Activated B cell treated with CpG ODN at 0.5 μM for 24 hours (primary cell): ENCODE measurements around the gene ACADL. TPM values are rescaled to one million over a fixed set of nuclear protein-coding genes. Genes with fewer than 3 reads are reported as not detected.

ENCODE experiments used
- ATAC-seq: fragments of 200-7000 bp; cut with Tn5 transposase; one replicate; pipeline ENCODE4 v1.10.0; 2021; ENCODE audit warnings: low read depth, mild to moderate bottlenecking, moderate library complexity
- CTCF ChIA-PET: fragments of 350-600 bp; sonication (Branson Sonifier 250); formaldehyde crosslinking; loops from one replicate; lab custom pipeline; 2021; ENCODE audit warnings: antibody characterized with exemption; lab: Charles Lee
- POLR2A ChIA-PET: fragments of 350-600 bp; sonication (Branson Sonifier 250); formaldehyde crosslinking; loops from one replicate; lab custom pipeline; 2021; ENCODE audit warnings: antibody characterized with exemption; lab: Charles Lee
- DNase-seq: peaks from one replicate; pipeline ENCODE4 v3.0.0; 2022
- H3K27ac Mint-ChIP-seq: one replicate; pipeline ENCODE4 v1.8.0; 2020; ENCODE audit warnings: mixed read lengths
- H3K27me3 Mint-ChIP-seq: one replicate; pipeline ENCODE4 v1.8.0; 2021; ENCODE audit warnings: mixed read lengths
- H3K36me3 Mint-ChIP-seq: one replicate; pipeline ENCODE4 v1.8.0; 2021; ENCODE audit warnings: low read depth, mixed read lengths
- H3K4me1 Mint-ChIP-seq: one replicate; pipeline ENCODE4 v1.8.0; 2021; ENCODE audit warnings: mixed read lengths
- H3K4me3 Mint-ChIP-seq: one replicate; pipeline ENCODE4 v1.8.0; 2020; ENCODE audit warnings: mild to moderate bottlenecking, mixed read lengths
- H3K9me3 Mint-ChIP-seq: one replicate; pipeline ENCODE4 v1.8.0; 2020; ENCODE audit warnings: mixed read lengths
- CTCF ChIP-seq: fragments of 200-600 bp; IDR thresholded peaks from one replicate; pipeline ENCODE4 v1.8.0; 2022; ENCODE audit warnings: antibody characterized with exemption, mild to moderate bottlenecking
- intact Hi-C: fragments of 100-400 bp; cut with micrococcal nuclease; formaldehyde crosslinking; loops from one replicate; pipeline ENCODE4 v1.15.1; 2024
- total RNA-seq: library from RNA; stranded (reverse); gene quantifications from 2 replicates; pipeline ENCODE4 v1.2.3, GENCODE V29; 2022

ACADL gene
- total RNA-seq, 1 donor from 2014 or later = not detected

DNA sequence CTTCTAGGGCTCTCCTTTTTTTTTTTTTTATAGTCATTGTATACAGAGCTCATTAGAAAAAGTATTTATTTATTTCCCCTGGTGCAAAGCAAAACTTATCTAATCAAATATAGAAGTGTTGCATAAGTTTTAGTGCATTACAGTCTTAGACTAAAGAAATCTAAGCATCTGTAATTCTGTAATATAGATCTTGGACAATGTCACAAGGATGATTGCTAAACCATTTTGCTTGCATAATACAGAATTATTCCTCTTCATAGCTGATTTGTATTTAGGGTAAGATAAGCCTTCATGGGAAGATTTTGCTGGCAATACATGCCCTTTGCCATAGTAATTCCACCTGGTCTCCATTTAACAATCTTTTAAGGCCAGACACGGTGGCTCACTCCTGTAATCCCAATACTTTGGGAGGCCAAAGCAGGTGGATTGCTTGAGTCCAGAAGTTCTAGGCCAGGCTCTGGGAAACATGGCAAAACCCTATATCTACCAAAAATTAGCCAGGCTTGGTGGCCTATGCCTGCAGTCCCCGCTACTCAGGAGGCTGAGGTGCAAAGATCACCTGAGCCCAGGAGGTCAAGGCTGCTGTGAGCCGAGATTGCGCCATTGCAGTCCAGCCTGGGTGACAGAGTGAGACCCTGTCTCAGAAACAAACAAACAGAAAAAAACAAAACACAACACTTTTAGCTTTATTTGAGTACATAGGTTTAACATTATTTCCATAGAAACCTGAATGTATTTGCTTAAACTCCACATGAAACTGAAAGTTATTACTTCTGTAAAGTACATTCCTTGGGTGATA is 2.2 kb upstream of the ACADL start:
- H3K27me3 Mint-ChIP-seq = peaks cover 36% of the 10 kb centered on the region
- TF ChIP-seq CTCF = no peak

GRCh38 chr2:210226223-210226622 is 976 bp upstream of the ACADL start:
- ChIA-PET CTCF (no interaction called here), POLR2A (no interaction called here)
- no peaks in the 10 kb centered on the region for H3K9me3 Mint-ChIP-seq
- no peaks in the 10 kb centered on the region for H3K36me3 Mint-ChIP-seq
- H3K27me3 Mint-ChIP-seq = peaks cover 44% of the 10 kb centered on the region
- ATAC-seq = no peak
- no peak for DNase-seq
- no peak overlapping the region for H3K4me3 Mint-ChIP-seq
- H3K4me1 Mint-ChIP-seq = peaks cover 7% of the 10 kb centered on the region
- no peak overlapping the region for H3K27ac Mint-ChIP-seq
- no peak for TF ChIP-seq CTCF
- intact Hi-C loops = no loop called here

More for the DNA sequence above, 2.2 kb upstream of the ACADL start:
- Mint-ChIP-seq H3K4me1 (peaks cover 7% of the 10 kb centered on the region), H3K36me3 (no peaks in the 10 kb centered on the region), H3K9me3 (no peaks in the 10 kb centered on the region), H3K27ac (no peak overlapping the region), H3K4me3 (no peak overlapping the region)
- CTCF ChIA-PET = interaction anchor here (1.2 kb wide), 1 partner anchor 9 kb away, joined by 3 read pairs; no protein-coding TSS in a partner anchor
- DNase-seq (no peak), ATAC-seq (no peak)
- POLR2A ChIA-PET = interaction anchor here (0.6 kb wide), 1 partner anchor 9 kb away, joined by 4 read pairs; no protein-coding TSS in a partner anchor
- intact Hi-C loops = no loop called here

- no peaks in the 10 kb centered on the region for H3K36me3 Mint-ChIP-seq
- H3K27me3 Mint-ChIP-seq = peaks cover 48% of the 10 kb centered on the region
- ChIA-PET CTCF (no interaction called here), POLR2A (no interaction called here)
- peaks cover 7% of the 10 kb centered on the region for H3K4me1 Mint-ChIP-seq
- ATAC-seq = no peak
- DNase-seq = no peak
- intact Hi-C loops = no loop called here
- H3K27ac Mint-ChIP-seq = no peak overlapping the region
- TF ChIP-seq CTCF = no peak
- no peak overlapping the region for H3K4me3 Mint-ChIP-seq
- no peaks in the 10 kb centered on the region for H3K9me3 Mint-ChIP-seq
Measured at GRCh38 chr2:210224591-210224940, 681 bp downstream of the ACADL start.

GRCh38 chr2:210215120-210215519 is 10.1 kb downstream of the ACADL start:
- peaks cover 9% of the 10 kb centered on the region for H3K27me3 Mint-ChIP-seq
- ChIA-PET CTCF (no interaction called here), POLR2A (no interaction called here)
- no peak for ATAC-seq
- no peaks in the 10 kb centered on the region for H3K4me1 Mint-ChIP-seq
- no peaks in the 10 kb centered on the region for H3K36me3 Mint-ChIP-seq
- H3K4me3 Mint-ChIP-seq = no peak overlapping the region
- H3K27ac Mint-ChIP-seq = no peak overlapping the region
- intact Hi-C loops = no loop called here
- no peak for DNase-seq
- no peak for TF ChIP-seq CTCF
- no peaks in the 10 kb centered on the region for H3K9me3 Mint-ChIP-seq

- ATAC-seq (no peak), DNase-seq (no peak)
- H3K4me3 Mint-ChIP-seq = no peak overlapping the region
- no peaks in the 10 kb centered on the region for H3K4me1 Mint-ChIP-seq
- no peak overlapping the region for H3K27ac Mint-ChIP-seq
- POLR2A ChIA-PET = no interaction called here
- H3K36me3 Mint-ChIP-seq = no peaks in the 10 kb centered on the region
- H3K9me3 Mint-ChIP-seq = no peaks in the 10 kb centered on the region
- CTCF ChIA-PET = no interaction called here
- intact Hi-C loops = no loop called here
- H3K27me3 Mint-ChIP-seq = peaks cover 8% of the 10 kb centered on the region
- no peak for TF ChIP-seq CTCF
Measured at GRCh38 chr2:210210185-210210584, 15.1 kb downstream of the ACADL start.
